MM.1S (cell line): ENCODE results near the gene FBP1.

Source experiments
- DNase-seq: peaks from one replicate; pipeline ENCODE4 v3.0.0-alpha.2; 2015
- H2AFZ ChIP-seq: fragments of 300-600 bp; sonication (generic); 2 replicates; pipeline ENCODE4 v1.6.0; 2016; ENCODE audit warnings: antibody characterized with exemption, low read length
- H3F3A ChIP-seq: fragments of 300-600 bp; sonication (generic); 2 replicates; pipeline ENCODE4 v1.6.1; 2016; ENCODE audit warnings: mild to moderate bottlenecking, antibody characterized with exemption, low read length, moderate library complexity, mixed read lengths; ENCODE audit not compliant: insufficient read depth
- H3K27ac ChIP-seq: fragments of 300-600 bp; sonication (generic); 2 replicates; pipeline ENCODE4 v1.5.1; 2016; ENCODE audit warnings: mild to moderate bottlenecking, low read length
- H3K27me3 ChIP-seq: fragments of 300-600 bp; sonication (generic); replicated peaks from 2 replicates; pipeline ENCODE4 v1.6.0; 2016; ENCODE audit warnings: low read length; ENCODE audit not compliant: insufficient read depth
- H3K36me3 ChIP-seq: fragments of 300-600 bp; sonication (generic); replicated peaks from 2 replicates; pipeline ENCODE4 v1.6.1; 2016; ENCODE audit warnings: mild to moderate bottlenecking, low read length, mixed read lengths; ENCODE audit not compliant: insufficient read depth
- H3K4me1 ChIP-seq: fragments of 300-600 bp; sonication (generic); 2 replicates; pipeline ENCODE4 v1.6.1; 2016; ENCODE audit warnings: low read length, mixed read lengths
- H3K4me2 ChIP-seq: fragments of 300-600 bp; sonication (generic); 2 replicates; pipeline ENCODE4 v1.6.0; 2016; ENCODE audit warnings: low read depth, low read length
- H3K4me3 ChIP-seq: fragments of 300-600 bp; sonication (generic); 2 replicates; pipeline ENCODE4 v1.5.1; 2016; ENCODE audit warnings: low read length, mixed read lengths
- H3K79me2 ChIP-seq: fragments of 300-600 bp; sonication (generic); 2 replicates; pipeline ENCODE4 v1.6.1; 2016; ENCODE audit warnings: mixed run types, low read length, mixed read lengths
- H3K9ac ChIP-seq: fragments of 300-600 bp; sonication (generic); 2 replicates; pipeline ENCODE4 v1.6.1; 2016; ENCODE audit warnings: low read length, mixed read lengths
- H3K9me2 ChIP-seq: fragments of 300-600 bp; sonication (generic); replicated peaks from 2 replicates; pipeline ENCODE4 v1.6.1; 2016; ENCODE audit warnings: mild to moderate bottlenecking, low read length, mixed read lengths; ENCODE audit not compliant: insufficient read depth
- H3K9me3 ChIP-seq: fragments of 300-600 bp; sonication (generic); replicated peaks from 2 replicates; pipeline ENCODE4 v1.6.1; 2016; ENCODE audit warnings: mild to moderate bottlenecking, low read length, mixed read lengths; ENCODE audit not compliant: insufficient read depth
- H4K20me1 ChIP-seq: fragments of 300-600 bp; sonication (generic); 2 replicates; pipeline ENCODE4 v1.6.1; 2016; ENCODE audit warnings: mild to moderate bottlenecking, low read length, moderate library complexity, mixed read lengths; ENCODE audit not compliant: insufficient read depth
- CTCF ChIP-seq: fragments of 300-600 bp; sonication (generic); IDR thresholded peaks from 2 replicates; pipeline ENCODE4 v1.5.1; 2016; ENCODE audit warnings: antibody characterized with exemption, low read length, mixed read lengths
- EZH2 ChIP-seq: fragments of 300-600 bp; sonication (generic); optimal IDR thresholded peaks from 2 replicates; pipeline ENCODE3; 2017; ENCODE audit warnings: low read depth, mild to moderate bottlenecking, antibody characterized with exemption, low read length, mixed read lengths
- EZH2phosphoT487 ChIP-seq: fragments of 300-600 bp; sonication (generic); IDR thresholded peaks from 2 replicates; pipeline ENCODE4 v1.6.1; 2018; ENCODE audit warnings: antibody characterized with exemption, low read length

Gene FBP1

GRCh38 chr9:94644543-94644942 is 5.2 kb upstream of the FBP1 start:
- H3K4me3 ChIP-seq, result no peak overlapping the region
- H3F3A ChIP-seq, result no peaks in the 10 kb centered on the region
- TF ChIP-seq CTCF, result no peak
- TF ChIP-seq EZH2, result no peak
- TF ChIP-seq EZH2phosphoT487, result no peak
- peaks cover 4% of the 10 kb centered on the region; the same call in 1 of the 2 replicates for H3K4me1 ChIP-seq
- no peaks in the 10 kb centered on the region for H3K79me2 ChIP-seq
- no peak for DNase-seq
- H3K9me3 ChIP-seq, result no peaks in the 10 kb centered on the region
- no peak overlapping the region for H3K9ac ChIP-seq
- no peak overlapping the region for H2AFZ ChIP-seq
- no peaks in the 10 kb centered on the region for H3K9me2 ChIP-seq
- H4K20me1 ChIP-seq, result no peaks in the 10 kb centered on the region
- H3K36me3 ChIP-seq, result no peaks in the 10 kb centered on the region
- H3K27ac ChIP-seq, result no peak overlapping the region
- H3K27me3 ChIP-seq, result peaks cover 25% of the 10 kb centered on the region
- H3K4me2 ChIP-seq, result no peak overlapping the region

DNA sequence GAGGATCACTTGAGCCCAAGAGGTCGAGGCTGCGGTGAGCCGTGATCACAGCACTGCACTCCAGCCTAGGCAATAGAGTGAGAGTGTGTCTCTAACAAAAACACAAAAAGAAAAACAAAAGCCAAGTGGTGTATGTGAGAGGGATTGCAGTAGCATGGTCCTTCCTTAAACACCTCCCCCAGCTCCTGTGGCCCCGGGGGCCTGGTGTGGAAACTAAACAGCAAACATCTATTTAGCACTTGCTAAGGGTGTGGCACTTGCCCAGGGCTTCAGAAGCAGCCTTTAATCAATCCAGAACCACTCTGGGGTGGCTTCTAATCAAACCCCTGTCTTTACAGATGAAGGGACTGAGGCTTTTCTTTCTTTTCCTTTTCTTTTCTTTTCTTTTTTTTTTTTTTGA is 4.4 kb upstream of the FBP1 start:
- peaks cover 7% of the 10 kb centered on the region; the same call in 1 of the 2 replicates for H3K4me1 ChIP-seq
- H3K79me2 ChIP-seq, result no peaks in the 10 kb centered on the region
- H3K27ac ChIP-seq, result no peak overlapping the region
- DNase-seq, result no peak
- no peak overlapping the region for H3K4me2 ChIP-seq
- H4K20me1 ChIP-seq, result no peaks in the 10 kb centered on the region
- no peak overlapping the region for H3K9ac ChIP-seq
- H3K4me3 ChIP-seq, result no peak overlapping the region
- no peaks in the 10 kb centered on the region for H3K9me3 ChIP-seq
- TF ChIP-seq CTCF (no peak), EZH2 (no peak), EZH2phosphoT487 (no peak)
- no peaks in the 10 kb centered on the region for H3K36me3 ChIP-seq
- H2AFZ ChIP-seq, result no peak overlapping the region
- peaks cover 29% of the 10 kb centered on the region for H3K27me3 ChIP-seq
- no peaks in the 10 kb centered on the region for H3F3A ChIP-seq
- no peaks in the 10 kb centered on the region for H3K9me2 ChIP-seq

DNA sequence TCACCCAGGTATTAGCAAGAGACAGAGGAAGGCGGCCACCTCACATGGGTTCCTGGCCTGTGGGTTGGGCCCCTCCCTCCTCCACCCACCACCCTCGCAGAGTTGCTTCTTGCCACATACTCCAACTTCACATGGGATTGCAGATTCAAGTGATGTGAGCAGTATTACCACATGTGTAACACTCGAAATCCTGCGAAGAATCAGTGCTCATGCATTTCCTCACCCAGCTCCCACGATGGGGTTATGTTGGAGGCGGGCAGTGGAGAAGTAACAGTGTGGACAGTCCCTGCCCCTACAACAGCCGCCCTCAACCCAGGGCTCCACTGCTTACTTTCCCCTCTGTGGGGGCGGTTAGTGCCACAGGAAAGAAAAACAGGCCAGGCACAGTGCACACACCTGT is 3.9 kb upstream of the FBP1 start:
- H3K4me3 ChIP-seq, result no peak overlapping the region
- no peak overlapping the region for H2AFZ ChIP-seq
- no peaks in the 10 kb centered on the region for H3K36me3 ChIP-seq
- no peaks in the 10 kb centered on the region for H3K79me2 ChIP-seq
- no peak overlapping the region for H3K4me2 ChIP-seq
- H4K20me1 ChIP-seq, result no peaks in the 10 kb centered on the region
- H3K27me3 ChIP-seq, result peaks cover 33% of the 10 kb centered on the region
- no peaks in the 10 kb centered on the region for H3K9me2 ChIP-seq
- peaks cover 9% of the 10 kb centered on the region; the same call in 1 of the 2 replicates for H3K4me1 ChIP-seq
- H3K9me3 ChIP-seq, result no peaks in the 10 kb centered on the region
- H3K9ac ChIP-seq, result no peak overlapping the region
- no peak for DNase-seq
- H3F3A ChIP-seq, result no peaks in the 10 kb centered on the region
- no peak for TF ChIP-seq EZH2
- no peak for TF ChIP-seq CTCF
- TF ChIP-seq EZH2phosphoT487, result no peak
- H3K27ac ChIP-seq, result no peak overlapping the region
